Measurements from ENCODE around the gene LYL1.

Gene LYL1

DNA sequence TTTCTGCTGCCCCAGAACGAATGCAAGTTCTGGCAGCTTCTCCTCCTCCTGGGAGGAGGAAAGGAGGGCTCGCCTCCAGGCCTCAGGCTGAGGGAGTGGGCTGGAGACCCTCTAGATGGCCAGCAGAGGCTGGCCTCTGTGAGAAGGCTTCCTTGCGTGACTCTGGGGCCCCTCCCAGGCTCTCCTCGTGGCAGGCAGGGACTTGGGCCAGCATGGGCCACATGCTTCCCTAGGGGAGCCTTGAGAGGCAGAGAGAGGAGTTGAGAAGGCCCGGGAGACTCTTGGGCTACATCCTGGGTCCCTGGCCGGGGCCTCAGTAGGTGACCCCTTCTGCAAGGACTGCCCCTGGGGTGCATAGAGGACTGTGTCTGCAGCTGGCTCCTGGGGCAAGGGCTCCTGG lies 25.9 kb downstream of the LYL1 start:
- Histone ChIP-seq H2AFZ (ENCODE audit: low read depth) (no peak overlapping the region), H3K4me1 (ENCODE audit: low read depth, poor library complexity, severe bottlenecking) (peaks cover 13% of the 10 kb centered on the region), H3K27ac (no peak overlapping the region), H3K36me3 (ENCODE audit: insufficient read depth) (no peaks in the 10 kb centered on the region), H3K4me2 (no peak overlapping the region), H3K9ac (no peak overlapping the region), H3K27me3 (ENCODE audit: insufficient read depth, low read depth) (peaks cover 53% of the 10 kb centered on the region), H4K20me1 (ENCODE audit: insufficient read depth) (no peaks in the 10 kb centered on the region), H3K79me2 (ENCODE audit: insufficient read depth, low read depth) (no peaks in the 10 kb centered on the region), H3K4me3 (IDR thresholded peaks at IDR 0.05; ENCODE audit: insufficient read depth, low read depth, low read length) (no peak overlapping the region)
- TF ChIP-seq, protein P1, sequence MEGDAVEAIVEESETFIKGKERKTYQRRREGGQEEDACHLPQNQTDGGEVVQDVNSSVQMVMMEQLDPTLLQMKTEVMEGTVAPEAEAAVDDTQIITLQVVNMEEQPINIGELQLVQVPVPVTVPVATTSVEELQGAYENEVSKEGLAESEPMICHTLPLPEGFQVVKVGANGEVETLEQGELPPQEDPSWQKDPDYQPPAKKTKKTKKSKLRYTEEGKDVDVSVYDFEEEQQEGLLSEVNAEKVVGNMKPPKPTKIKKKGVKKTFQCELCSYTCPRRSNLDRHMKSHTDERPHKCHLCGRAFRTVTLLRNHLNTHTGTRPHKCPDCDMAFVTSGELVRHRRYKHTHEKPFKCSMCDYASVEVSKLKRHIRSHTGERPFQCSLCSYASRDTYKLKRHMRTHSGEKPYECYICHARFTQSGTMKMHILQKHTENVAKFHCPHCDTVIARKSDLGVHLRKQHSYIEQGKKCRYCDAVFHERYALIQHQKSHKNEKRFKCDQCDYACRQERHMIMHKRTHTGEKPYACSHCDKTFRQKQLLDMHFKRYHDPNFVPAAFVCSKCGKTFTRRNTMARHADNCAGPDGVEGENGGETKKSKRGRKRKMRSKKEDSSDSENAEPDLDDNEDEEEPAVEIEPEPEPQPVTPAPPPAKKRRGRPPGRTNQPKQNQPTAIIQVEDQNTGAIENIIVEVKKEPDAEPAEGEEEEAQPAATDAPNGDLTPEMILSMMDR (conservative IDR thresholded peaks at IDR 0.05; ENCODE audit: low read depth, low read length): no peak

DNA sequence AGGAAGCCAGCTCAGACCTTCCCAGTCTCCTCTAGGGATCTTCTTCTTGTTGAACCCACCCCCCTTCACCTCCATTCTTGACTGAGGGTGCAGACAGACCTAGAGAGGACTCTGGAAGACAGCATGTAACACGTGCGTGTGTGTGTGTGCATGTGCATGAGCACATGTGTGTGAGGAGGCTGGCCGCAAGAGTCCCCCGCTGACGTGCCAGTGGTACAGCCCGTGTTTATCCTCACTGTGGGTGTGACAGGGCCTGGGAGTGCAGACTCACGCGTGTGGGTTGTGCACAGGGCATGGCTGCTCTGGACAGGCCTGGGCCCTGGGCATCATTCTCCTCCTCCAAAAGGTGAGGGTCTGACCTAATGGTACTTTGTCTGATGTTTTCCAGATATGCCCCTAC lies 26.3 kb downstream of the LYL1 start:
- no peak overlapping the region for H3K4me2 ChIP-seq
- H3K4me1 ChIP-seq (ENCODE audit: low read depth, poor library complexity, severe bottlenecking): peaks cover 13% of the 10 kb centered on the region
- H4K20me1 ChIP-seq (ENCODE audit: insufficient read depth): no peaks in the 10 kb centered on the region
- H3K36me3 ChIP-seq (ENCODE audit: insufficient read depth): no peaks in the 10 kb centered on the region
- no peak overlapping the region for H3K4me3 ChIP-seq (IDR thresholded peaks at IDR 0.05; ENCODE audit: insufficient read depth, low read depth, low read length)
- no peak overlapping the region for H2AFZ ChIP-seq (ENCODE audit: low read depth)
- H3K79me2 ChIP-seq (ENCODE audit: insufficient read depth, low read depth): no peaks in the 10 kb centered on the region
- no peak overlapping the region for H3K9ac ChIP-seq
- peaks cover 58% of the 10 kb centered on the region for H3K27me3 ChIP-seq (ENCODE audit: insufficient read depth, low read depth)
- TF ChIP-seq, protein P1 (conservative IDR thresholded peaks at IDR 0.05; ENCODE audit: low read depth, low read length): no peak
- H3K27ac ChIP-seq: no peak overlapping the region

DNA sequence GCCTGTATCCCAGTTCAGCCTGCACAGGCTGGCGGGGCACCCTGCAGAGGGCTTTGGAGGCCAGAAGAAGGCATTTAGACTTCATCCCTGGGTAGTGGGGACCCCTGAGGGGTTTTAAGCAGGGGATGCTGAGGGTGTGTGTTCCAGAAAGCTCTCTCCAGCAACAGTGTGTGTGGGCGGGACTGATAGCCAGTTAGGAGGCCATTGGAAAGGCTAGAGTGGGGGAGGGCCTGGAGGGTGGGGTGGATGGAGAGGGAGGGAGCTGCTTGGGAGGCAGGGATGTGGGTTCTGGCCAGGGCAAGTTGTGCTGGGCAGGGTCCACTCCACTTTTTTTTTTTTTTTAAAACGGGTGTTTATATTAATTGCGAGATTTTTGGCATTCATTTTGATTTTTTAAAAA lies 28.3 kb downstream of the LYL1 start:
- Histone ChIP-seq H3K4me1 (ENCODE audit: low read depth, poor library complexity, severe bottlenecking) (peaks cover 10% of the 10 kb centered on the region), H3K27ac (no peak overlapping the region), H3K36me3 (ENCODE audit: insufficient read depth) (no peaks in the 10 kb centered on the region), H3K9ac (no peak overlapping the region), H3K4me2 (no peak overlapping the region), H3K4me3 (IDR thresholded peaks at IDR 0.05; ENCODE audit: insufficient read depth, low read depth, low read length) (no peak overlapping the region), H4K20me1 (ENCODE audit: insufficient read depth) (no peaks in the 10 kb centered on the region), H3K79me2 (ENCODE audit: insufficient read depth, low read depth) (no peaks in the 10 kb centered on the region), H2AFZ (ENCODE audit: low read depth) (no peak overlapping the region), H3K27me3 (ENCODE audit: insufficient read depth, low read depth) (peaks cover 65% of the 10 kb centered on the region)
- TF ChIP-seq, protein P1 (conservative IDR thresholded peaks at IDR 0.05; ENCODE audit: low read depth, low read length): no peak

DNA sequence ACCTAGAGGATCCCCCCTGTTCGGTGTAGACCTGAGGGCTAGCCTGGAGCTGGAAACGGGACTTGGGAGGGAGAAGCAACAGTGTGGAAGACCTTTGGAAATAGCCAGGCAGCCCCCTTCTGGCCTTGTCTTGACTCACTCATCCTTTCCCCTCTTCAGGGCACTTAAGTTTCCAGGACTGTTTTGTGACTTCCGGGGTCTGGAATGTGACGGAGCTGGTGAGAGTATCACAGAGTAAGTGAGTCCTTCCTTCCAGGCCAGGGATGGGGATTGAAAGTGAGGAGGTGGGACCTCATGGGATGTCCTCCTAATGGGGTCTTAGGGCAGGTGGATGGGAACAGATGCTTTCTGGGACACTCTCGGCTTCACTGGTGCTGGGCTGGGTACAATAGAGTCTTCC lies 29.4 kb downstream of the LYL1 start:
- no peak overlapping the region for H3K9ac ChIP-seq
- TF ChIP-seq, protein P1 (conservative IDR thresholded peaks at IDR 0.05; ENCODE audit: low read depth, low read length): no peak
- no peaks in the 10 kb centered on the region for H3K36me3 ChIP-seq (ENCODE audit: insufficient read depth)
- no peaks in the 10 kb centered on the region for H3K79me2 ChIP-seq (ENCODE audit: insufficient read depth, low read depth)
- H3K4me3 ChIP-seq (IDR thresholded peaks at IDR 0.05; ENCODE audit: insufficient read depth, low read depth, low read length): no peak overlapping the region
- H3K4me2 ChIP-seq: no peak overlapping the region
- H4K20me1 ChIP-seq (ENCODE audit: insufficient read depth): no peaks in the 10 kb centered on the region
- peaks cover 7% of the 10 kb centered on the region for H3K4me1 ChIP-seq (ENCODE audit: low read depth, poor library complexity, severe bottlenecking)
- peaks cover 76% of the 10 kb centered on the region for H3K27me3 ChIP-seq (ENCODE audit: insufficient read depth, low read depth)
- no peak overlapping the region for H2AFZ ChIP-seq (ENCODE audit: low read depth)
- H3K27ac ChIP-seq: no peak overlapping the region
